HG03135 (cell line): ENCODE data around the gene NUDT22.

Experiments
- ATAC-seq: cut with Tn5 transposase; IDR thresholded peaks from one replicate; pipeline ENCODE4 v1.9.1; 2021; ENCODE audit warnings: mild to moderate bottlenecking, moderate library complexity; ENCODE audit not compliant: unreplicated experiment

The NUDT22 gene

DNA sequence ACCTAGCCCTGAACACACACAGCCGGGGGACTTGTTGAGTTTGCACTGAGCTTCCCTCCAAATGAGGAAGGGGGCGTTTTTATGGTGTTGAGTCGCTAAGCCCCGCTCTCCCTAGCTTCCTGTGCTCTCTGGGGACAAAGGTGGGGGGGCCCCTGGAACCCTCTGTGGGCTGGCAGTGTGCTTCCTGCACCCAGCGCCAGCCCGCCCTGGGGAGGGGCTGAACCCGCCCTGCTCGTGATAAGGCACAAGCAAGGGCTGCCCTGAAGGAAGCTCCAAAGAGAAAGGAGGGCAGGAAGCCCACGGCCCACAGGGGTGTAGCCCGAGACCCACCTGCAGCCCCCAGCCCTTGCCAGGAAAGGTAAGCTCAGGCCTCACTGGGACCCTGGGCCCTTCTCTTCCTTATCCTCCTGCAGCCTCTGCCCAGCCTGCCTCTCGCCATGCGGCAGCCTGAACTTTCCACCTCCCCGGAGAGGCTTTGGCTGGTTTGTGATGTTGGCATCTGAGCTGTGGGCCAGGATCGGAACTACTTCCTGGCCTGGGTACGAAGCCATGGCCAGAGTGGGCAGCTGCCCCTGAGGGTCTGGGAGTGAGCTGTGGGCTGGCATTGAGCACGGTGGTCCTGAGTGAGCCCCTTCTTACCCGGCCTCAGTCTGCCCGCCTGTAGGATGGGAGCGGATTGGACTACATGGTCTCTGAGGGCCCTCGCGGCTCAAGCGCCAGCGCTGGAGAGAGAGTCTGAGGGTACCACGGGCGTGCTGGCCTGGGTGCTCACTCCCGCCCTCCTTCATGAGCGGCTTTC is 19.4 kb upstream of the NUDT22 start, which contains the start of gene FERMT3:
FERMT3 (plus strand) TSS at position 265 of the 799 bp plus-strand sequence. CDS start 644 bp downstream, outside the sequence.
- peak; percentile 1 for ATAC-seq

DNA sequence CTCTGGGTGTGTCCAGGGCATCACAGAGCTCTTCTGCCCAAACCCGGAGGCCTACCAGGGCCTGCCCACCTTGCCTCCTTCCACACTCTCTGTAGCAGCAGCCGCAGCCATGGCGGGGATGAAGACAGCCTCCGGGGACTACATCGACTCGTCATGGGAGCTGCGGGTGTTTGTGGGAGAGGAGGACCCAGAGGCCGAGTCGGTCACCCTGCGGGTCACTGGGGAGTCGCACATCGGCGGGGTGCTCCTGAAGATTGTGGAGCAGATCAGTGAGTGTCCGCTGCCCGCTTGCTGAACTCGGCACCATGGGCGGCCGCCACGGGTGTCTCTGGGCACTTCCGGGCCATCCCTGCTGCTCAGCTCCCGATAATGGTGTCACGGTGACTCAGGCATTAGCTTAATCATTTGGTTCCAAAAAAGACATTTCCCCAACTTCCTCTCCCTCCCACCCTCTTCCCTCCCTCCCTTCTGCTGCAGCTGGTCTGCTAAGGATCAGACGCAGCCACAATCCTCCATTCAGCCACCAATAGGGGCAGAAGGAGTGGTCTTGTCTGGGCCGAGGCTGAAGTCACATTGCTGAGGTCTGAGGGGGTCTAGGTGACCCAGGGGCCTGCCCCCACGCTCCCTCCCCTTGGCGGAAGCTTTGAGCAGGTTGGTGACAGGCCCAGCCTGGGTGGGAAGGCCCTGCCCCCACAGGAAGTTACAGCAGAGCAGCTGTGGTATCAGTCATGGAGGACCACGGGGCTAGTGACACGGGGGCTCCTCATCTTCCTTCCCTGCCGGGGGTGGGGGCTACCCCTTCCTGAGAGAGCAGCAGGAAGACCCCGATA is 18.6 kb upstream of the NUDT22 start:
- ATAC-seq, result peak; percentile 67

DNA sequence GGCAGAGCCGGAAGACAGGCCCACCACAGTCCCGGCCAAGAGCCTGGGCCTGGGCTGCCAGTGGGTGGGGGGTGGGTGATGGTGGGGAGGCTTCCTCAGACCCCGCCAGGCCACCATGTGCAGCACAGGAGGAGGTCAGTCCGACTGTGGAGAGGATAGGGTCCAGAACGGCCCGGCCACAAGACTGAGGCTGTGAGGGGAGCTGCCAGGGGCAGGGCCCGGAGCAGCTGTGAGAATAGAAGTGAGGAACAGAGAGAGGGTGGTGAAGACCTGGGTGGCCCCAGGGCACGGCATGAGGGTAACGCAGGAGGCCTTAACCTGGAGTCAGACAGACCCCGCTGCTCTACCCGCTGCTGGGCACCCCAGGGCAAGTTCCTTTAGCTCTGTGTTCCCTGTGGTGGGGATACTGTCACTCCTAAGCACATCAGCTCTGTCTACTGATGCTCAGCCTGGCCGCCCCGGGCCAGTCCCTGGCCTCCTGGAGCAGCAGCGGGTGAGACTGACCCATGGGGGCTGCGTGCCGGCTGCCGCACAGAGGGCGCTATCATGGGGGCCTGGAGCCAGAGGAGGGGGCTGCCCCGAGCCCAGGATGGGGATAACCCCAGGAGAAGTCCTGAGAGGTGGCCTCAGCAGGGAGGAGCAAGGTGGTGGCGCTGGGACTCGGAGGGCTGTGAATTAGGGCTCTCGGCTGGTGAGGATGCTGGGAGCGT is 17.8 kb upstream of the NUDT22 start:
- ATAC-seq, result no peak

DNA sequence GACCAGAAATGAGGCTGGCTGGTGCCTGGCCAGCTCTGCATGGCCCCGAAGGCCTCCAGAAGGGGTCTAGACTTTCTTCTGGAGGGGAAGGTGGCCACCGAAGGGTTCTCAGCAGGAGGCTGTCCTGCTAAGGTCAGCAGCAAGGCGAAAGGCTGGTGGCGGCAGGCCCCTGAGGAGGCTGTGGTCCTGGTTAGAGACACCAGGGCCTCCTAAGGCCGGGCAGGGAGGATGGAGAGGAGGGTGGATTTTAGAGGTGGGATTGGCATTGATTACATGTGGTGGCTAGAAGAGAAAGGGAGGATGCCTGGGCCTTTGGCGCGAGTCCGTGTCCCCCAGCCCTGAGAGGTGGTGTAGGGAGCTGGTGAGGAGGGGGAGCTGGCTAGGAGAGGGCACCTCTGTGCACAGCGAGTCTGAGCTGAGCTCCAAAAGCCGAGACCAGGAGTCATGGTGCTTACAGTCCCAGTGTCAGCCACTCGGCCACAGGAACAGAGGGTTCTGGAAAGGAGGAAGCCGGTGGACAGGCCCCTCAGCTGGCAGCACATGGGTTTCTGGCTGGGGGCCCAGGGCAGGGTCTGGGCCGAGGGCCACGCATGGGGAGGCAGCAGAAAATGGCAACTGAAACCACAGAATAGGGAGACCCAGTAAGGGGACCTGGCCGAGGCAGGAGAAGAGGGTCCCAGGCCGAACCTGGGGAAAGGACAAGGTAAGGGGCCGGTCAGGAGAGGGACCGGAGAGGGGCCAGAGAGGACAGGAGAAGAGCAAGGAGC is 17.1 kb upstream of the NUDT22 start:
- ATAC-seq, result no peak

DNA sequence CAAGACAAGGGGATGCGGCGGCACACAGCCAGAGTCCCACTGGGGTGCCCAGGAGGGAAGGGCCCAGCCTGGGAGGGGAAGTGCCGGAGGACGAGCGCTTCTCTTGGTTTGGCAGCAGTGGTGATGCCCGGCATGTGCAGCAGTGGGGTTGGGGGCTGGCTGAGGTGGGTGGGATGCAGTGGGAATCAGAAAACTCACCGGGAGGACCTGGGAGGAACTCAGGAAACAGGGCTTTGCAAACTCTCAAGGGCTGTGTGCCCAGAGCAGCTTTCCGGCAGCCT is 16.6 kb upstream of the NUDT22 start:
- ATAC-seq, result no peak

DNA sequence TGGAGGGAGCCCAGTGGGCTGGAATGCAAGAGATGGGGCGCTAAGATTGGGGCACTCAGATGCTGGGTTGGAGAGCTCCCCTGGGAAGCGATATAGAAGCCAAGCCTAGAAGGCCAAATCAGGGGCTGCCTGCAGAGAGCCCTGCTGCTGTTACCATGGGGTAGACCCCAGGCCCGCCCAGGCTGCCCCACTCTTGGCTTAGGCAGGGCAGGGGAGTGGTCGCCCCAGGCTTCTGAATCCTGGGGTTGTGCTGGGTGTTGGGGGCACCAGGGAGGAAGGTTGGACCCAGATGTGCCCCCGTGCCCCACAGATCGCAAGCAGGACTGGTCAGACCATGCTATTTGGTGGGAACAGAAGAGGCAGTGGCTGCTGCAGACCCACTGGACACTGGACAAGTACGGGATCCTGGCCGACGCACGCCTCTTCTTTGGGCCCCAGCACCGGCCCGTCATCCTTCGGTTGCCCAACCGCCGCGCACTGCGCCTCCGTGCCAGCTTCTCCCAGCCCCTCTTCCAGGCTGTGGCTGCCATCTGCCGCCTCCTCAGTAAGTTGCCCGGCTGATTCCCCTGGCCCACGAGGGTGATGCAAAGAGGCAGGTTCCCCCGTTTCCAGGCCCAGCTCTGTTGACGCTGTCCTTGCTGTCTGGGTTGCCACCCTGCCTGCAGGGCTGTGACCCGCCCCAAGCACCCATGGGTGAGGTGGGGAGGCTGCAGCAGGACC is 15.6 kb upstream of the NUDT22 start:
- no peak for ATAC-seq

DNA sequence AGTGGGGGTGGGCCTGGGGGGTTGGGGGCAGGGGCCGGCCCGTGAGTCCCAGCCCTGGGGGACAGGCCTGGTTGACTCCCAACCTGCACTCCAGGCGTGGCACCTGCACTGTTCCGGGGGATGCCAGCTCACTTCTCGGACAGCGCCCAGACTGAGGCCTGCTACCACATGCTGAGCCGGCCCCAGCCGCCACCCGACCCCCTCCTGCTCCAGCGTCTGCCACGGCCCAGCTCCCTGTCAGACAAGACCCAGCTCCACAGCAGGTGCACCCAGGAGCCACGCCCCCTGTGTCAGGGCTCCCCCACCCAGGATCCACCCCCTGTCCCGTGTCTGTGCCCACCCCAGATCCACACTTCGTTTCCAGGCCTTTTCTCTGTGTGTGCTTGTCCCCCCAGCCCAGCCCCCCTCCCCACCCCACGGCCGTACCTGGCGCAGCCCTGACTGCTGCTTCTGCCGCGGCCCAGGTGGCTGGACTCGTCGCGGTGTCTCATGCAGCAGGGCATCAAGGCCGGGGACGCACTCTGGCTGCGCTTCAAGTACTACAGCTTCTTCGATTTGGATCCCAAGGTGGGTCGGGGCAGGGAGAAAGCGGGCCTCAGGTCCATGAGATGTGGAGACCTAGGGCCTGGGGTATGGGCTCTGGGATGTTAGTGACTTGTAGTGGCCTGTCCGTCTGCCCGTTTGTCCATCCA is 14.7 kb upstream of the NUDT22 start:
- no peak for ATAC-seq

DNA sequence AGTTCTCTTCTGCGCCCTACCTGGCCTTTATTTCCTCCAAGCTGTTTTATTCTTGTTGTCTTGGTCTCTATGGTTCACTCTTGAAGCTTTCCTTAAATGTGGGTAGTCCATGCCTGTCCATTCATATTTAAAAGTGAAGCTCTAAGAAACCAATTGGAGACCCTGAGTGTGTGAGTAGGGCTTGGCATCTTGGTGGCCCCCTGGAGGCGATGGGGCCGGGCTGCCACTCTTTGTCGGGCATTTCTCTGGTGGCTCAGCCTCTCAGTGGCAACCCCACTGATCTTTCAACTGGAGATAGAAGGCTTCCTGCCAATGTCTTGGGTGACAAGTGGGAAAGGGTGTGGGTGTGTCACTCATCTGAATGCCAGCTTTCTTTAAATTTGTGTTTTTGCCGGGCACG is 9.2 kb upstream of the NUDT22 start:
- ATAC-seq, result no peak

DNA sequence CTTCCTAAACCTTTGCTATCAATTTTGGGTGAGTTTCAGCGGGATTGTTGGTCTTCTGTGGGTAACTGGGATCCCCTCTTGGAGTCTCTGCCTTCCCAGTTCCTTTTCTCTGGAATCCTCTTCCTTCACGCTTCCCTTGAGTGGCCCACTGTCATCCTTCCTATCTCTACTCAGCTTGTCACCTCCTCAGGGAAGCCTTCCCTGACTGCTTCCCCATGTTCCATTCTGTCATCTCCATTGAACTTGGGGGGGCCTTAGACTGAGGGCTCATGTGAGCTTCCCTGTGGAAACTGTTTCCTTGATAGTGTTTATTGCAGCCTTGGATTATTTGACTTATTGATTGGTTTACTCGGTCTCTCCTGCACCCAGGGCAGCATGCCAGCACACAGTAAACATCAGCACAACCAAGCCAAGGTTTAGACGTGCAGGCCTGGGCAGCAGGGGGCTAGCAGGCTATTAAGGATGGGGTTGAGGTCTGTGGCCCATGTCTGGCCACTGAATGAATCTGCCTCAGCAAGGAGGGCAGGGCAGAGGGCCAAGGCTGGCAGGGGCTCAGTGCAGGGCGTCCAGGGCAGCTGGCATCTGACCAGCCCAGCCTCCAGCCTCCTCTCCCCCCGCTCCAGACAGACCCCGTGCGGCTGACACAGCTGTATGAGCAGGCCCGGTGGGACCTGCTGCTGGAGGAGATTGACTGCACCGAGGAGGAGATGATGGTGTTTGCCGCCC is 7.3 kb upstream of the NUDT22 start:
- ATAC-seq, result no peak

DNA sequence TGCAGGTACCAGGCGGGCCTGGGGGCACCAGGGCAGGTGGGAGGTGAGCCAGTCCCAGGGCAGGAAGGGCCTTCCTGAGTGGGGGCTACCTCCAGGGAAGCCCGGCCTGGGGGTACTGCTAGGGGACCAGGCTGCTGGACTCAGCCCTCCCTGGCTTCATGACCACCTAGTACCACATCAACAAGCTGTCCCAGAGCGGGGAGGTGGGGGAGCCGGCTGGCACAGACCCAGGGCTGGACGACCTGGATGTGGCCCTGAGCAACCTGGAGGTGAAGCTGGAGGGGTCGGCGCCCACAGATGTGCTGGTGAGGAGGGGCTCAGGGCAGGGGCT is 6.8 kb upstream of the NUDT22 start:
- no peak for ATAC-seq

DNA sequence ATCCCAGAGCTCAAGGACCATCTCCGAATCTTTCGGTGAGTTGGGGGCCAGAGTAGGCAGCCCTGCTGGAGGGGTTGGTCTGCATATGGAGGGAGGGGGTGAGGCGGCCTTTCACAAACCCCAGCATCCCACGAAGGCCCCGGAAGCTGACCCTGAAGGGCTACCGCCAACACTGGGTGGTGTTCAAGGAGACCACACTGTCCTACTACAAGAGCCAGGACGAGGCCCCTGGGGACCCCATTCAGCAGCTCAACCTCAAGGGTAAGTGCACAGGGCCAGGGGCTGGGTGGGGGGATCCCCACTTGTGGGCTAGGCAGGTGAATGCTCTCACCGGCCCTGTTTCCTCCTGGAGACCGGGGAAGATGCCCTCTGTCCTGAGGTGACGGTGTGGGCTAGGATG is 6.3 kb upstream of the NUDT22 start:
- no peak for ATAC-seq

DNA sequence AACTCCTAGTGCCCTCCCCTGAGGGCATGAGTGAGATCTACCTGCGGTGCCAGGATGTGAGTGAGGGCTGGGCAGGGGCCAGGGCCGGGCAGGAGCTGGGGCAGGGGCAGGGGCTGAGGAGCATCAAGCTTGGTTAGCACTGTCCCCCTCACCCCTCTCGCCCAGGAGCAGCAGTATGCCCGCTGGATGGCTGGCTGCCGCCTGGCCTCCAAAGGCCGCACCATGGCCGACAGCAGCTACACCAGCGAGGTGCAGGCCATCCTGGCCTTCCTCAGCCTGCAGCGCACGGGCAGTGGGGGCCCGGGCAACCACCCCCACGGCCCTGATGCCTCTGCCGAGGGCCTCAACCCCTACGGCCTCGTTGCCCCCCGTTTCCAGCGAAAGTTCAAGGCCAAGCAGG is 5.8 kb upstream of the NUDT22 start:
- no peak for ATAC-seq

DNA sequence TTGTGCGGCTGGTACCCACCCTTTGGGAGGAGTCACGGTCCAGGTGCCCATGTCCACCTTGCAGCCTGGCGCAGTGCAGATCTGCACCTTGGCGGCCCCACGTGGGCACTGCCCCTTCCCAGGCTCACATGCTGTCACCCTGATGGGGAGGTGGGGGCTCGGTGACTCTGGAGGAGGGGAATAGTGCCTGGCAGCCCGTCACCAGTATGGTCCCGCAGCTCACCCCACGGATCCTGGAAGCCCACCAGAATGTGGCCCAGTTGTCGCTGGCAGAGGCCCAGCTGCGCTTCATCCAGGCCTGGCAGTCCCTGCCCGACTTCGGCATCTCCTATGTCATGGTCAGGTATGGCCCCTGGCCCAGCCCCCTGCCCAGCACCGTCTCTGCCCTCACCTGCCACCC is 5.3 kb upstream of the NUDT22 start:
- no peak for ATAC-seq

DNA sequence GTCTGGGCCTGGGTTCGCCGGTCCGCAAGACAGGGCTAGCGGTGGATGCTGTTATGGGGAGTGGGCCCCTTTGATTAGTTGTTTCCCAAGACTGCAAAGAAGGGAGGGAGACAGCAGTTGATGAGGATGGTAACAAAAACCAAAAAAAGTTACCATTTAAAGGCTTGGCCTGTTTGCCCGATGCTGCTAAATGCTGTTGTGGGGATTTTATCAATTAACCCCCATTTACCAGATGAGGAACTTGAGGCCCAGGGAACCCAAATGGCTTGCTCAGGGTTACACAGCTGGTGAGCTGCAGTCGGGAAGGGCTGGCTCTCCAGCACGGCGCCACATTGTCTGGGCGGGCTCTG is 3.4 kb upstream of the NUDT22 start:
- no peak for ATAC-seq

DNA sequence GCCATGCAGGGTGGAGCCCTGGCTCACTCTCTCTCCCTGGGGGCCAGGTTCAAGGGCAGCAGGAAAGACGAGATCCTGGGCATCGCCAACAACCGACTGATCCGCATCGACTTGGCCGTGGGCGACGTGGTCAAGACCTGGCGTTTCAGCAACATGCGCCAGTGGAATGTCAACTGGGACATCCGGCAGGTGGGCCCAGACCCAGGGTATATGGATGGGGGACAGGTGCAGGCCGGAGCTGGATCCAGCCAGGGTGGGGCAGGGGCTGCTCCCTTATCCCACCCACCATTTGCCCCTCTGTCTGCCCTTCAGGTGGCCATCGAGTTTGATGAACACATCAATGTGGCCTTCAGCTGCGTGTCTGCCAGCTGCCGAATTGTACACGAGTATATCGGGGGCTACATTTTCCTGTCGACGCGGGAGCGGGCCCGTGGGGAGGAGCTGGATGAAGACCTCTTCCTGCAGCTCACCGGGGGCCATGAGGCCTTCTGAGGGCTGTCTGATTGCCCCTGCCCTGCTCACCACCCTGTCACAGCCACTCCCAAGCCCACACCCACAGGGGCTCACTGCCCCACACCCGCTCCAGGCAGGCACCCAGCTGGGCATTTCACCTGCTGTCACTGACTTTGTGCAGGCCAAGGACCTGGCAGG is 2.9 kb upstream of the NUDT22 start:
- ATAC-seq, result no peak

DNA sequence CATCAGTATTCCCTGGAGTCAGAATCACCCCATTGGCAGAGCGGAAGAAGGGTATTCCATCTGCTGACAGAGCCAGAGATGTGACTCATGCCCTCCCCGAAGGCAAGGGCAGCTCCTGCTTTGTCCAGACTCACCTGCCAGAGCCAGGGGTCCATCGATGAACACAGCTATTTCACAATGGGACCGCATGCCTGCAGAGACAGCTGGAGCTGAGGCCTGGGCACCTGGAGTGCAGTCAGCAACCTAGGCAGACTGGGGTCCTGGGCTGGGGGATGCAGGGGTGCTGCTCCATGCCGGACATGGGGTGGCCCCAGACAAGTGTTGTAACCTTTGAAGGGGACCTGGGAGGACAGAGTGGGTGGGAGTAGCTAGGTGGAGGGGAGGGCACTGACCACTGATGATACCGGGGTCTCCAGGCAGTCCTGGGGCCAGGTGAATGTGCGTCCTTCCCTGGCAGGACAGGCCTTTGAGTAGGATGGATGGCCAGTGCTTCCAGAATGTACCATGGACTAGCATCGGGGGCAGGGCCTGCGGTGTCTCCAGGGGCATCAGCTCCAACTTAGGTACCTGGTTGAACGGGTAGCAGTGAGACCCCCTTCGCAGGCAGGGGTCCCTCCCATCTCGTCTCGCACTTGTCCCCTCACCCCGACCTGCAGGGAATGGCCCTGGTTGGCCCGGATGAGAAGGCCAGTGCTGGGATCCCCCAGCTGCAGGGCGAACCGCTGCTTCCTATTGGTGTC is 1.8 kb upstream of the NUDT22 start:
- ATAC-seq, result no peak

DNA sequence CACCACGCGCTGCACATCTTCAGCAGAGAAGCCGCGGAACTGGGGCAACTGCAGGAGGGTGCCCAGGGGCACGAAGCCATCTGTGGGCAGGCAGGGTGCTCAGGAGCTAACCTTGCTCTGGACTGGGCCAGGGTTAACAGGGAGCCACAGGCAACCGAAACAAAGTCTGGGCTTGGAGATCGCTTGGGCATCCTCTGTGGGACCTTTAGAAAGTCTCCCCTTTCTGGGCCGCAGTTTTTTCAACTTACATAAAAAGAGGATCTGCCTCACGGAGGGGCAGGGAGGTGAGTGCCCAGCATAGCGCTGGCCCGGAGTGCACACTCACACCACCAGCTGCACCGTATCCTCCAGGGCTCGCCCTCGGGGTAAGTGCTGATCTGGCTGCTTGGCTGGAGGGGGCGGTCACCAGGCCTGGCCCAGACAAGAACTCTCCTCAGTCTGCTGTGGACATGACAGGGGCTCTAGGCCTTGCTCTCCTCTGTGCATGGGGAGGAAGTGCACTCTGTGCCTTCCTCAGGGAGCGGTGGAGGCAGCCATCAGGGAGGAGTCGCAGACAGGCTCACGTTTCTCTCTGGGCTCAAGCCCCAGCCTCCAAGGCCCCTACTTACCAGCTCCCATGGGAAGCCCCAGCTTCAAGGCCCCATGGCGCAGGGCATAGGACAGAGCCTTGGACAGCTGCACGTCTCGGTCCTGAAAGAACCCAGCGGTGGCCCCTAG is 1.0 kb upstream of the NUDT22 start:
- ATAC-seq, result no peak
